PC-3 (cell line): Measurements from ENCODE around the gene OSBPL9.

ENCODE experiments used
- CTCF ChIP-seq: fragments of 300-600 bp; sonication (generic); conservative IDR thresholded peaks from 2 replicates; pipeline ENCODE4 v1.5.1; 2017; ENCODE audit warnings: antibody characterized with exemption, low read depth, mild to moderate bottlenecking, low read length
- EZH2phosphoT487 ChIP-seq: fragments of 300-600 bp; sonication (generic); IDR thresholded peaks from 2 replicates; pipeline ENCODE4 v1.6.1; 2018; ENCODE audit warnings: mild to moderate bottlenecking, antibody characterized with exemption, low read length, borderline replicate concordance

- TF ChIP-seq CTCF (no peak), EZH2phosphoT487 (no peak)
Measured at GRCh38 chr1:51631747-51632146, 14.9 kb downstream of the OSBPL9 start.
